Kidney epithelial cell (primary cell): ENCODE measurements around the gene ZNF366. TPM values are rescaled to one million over a fixed set of nuclear protein-coding genes. Genes with fewer than 3 reads are reported as not detected.

Source experiments
- DNase-seq: peaks from one replicate; pipeline ENCODE4 v3.0.0-alpha.2; 2010; ENCODE audit warnings: low read depth
- H3K27me3 ChIP-seq: 2 replicates; pipeline ENCODE4 v1.6.0; 2011; ENCODE audit warnings: low read length; ENCODE audit not compliant: control insufficient read depth, insufficient read depth
- H3K36me3 ChIP-seq: 2 replicates; pipeline ENCODE4 v1.5.1; 2011; ENCODE audit warnings: low read length; ENCODE audit not compliant: control insufficient read depth, insufficient read depth
- H3K4me3 ChIP-seq: 2 replicates; pipeline ENCODE4 v1.5.1; 2011; ENCODE audit warnings: low read depth, mild to moderate bottlenecking, control low read depth, low read length
- CTCF ChIP-seq: IDR thresholded peaks from 2 replicates; pipeline ENCODE4 v1.5.1; 2011; ENCODE audit warnings: mild to moderate bottlenecking, moderate library complexity, low read length, control low read depth, inconsistent platforms; ENCODE audit not compliant: insufficient read depth, poor library complexity, severe bottlenecking
- total RNA-seq: library from RNA; depleted of rRNA; stranded (reverse); fragments of >200 nt; gene quantifications from 2 replicates; pipeline ENCODE4 v1.2.3, GENCODE V29; 2015

The ZNF366 gene
- total RNA-seq, 1 donor from 2014 or later, result 0.13 TPM

- Histone ChIP-seq H3K27me3 (no peaks in the 10 kb centered on the region), H3K36me3 (no peaks in the 10 kb centered on the region), H3K4me3 (no peak overlapping the region)
- DNase-seq, result no peak
- no peak for TF ChIP-seq CTCF
Measured at GRCh38 chr5:72412283-72413055, 94.7 kb downstream of the ZNF366 start.

- Histone ChIP-seq H3K4me3 (no peak overlapping the region), H3K36me3 (no peaks in the 10 kb centered on the region), H3K27me3 (no peaks in the 10 kb centered on the region)
- TF ChIP-seq CTCF, result no peak
- no peak for DNase-seq
Measured at GRCh38 chr5:72410688-72411295, 96.4 kb downstream of the ZNF366 start.

GRCh38 chr5:72408603-72409002 is 98.6 kb downstream of the ZNF366 start:
- Histone ChIP-seq H3K36me3 (no peaks in the 10 kb centered on the region), H3K27me3 (no peaks in the 10 kb centered on the region), H3K4me3 (no peak overlapping the region)
- no peak for TF ChIP-seq CTCF
- DNase-seq, result no peak

- Histone ChIP-seq H3K27me3 (no peaks in the 10 kb centered on the region), H3K36me3 (no peaks in the 10 kb centered on the region), H3K4me3 (no peak overlapping the region)
- DNase-seq, result no peak
- no peak for TF ChIP-seq CTCF
Measured at GRCh38 chr5:72408127-72408526, 99.1 kb downstream of the ZNF366 start.

GRCh38 chr5:72407541-72407940 is 99.7 kb downstream of the ZNF366 start:
- H3K4me3 ChIP-seq, result no peak overlapping the region
- no peak for TF ChIP-seq CTCF
- DNase-seq, result no peak
- no peaks in the 10 kb centered on the region for H3K27me3 ChIP-seq
- no peaks in the 10 kb centered on the region for H3K36me3 ChIP-seq
